ENCODE measurements around the gene ZNF516.
"Not testable (repeated sequence)": the region's sequence is repeated elsewhere in the genome, so short reads cannot be mapped to it uniquely, and the experiment has no call there.

The ZNF516 gene

DNA sequence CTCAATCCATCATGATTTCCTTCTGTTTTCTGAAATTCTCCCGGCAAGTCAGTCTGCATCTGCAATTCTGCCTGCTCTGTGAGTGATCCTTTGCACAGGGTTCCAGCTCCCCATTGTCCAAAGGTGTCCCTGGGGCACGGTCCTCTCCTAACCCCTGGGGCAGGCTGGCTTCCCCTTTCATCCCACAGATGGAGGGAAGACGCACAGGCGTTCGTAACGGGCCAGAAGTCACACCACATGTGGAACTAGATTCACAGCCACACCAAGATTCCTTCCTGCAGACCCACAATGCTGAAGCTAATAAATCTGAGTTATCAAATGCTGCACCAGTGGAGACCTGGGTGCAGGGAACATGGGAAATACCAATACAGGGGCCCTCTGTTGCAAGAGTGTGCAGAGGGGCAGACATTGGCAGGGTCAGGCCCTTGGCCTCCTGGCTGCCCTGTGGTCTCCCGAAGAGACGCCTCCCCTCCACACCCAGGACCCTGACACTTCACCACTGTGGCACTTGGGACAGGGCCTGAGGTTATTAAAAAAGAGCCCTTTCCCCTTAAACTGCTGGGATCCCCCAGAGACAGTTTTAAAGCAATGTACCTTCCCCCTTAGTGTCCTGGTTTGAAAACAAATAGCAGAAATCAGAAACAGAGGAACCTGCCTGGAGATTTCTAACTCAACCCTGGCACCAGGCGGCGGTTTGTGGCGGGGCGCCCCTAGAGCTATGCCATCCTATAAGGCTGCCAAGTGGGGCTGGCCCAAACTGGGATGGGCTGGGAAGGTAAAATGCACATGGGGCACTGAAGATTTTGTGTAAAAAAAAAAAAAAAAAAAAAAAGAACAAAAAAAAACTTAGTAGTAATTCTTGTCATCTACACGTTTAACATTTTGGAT lies 15.4 kb downstream of the ZNF516 start:
- no peak for DNase-seq
- intact Hi-C loops (cut with DNase I), result no loop called here

GRCh38 chr18:76476665-76477561 lies 18.1 kb downstream of the ZNF516 start:
- intact Hi-C loops (cut with DNase I), result no loop called here
- DNase-seq, result no peak

DNA sequence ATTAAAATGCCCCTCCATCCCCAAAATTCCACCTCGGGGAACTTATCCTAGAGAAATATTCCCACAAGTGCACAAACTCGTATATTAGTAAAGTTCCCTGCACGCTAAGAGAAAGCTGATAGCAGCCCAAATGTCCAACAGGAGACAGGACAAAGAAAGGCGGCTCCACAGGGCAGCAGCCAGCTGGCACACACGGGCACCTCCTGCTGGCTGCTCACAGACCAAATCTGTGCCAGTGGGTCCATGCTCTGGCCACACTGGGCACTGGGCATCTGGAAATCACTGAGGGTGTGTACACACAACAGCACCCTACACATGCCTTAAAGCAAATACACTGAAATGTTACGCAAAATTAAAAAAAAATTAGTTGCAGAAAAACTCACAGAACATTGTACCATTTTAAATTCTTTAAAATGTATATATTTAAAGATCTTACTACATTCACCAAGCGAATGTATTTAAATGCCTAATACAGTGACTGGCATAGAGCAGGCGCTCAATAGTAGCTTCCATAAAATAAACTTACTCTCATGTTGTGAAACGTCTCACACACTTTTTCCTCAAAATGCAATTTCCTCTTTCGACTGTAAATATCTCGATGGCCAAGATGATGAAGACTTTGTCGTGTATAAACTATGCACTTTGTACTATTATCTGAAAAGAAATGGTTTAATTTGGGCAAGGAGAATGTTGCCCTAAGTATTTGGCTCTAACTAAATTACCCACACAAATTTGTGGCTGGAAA lies 19.4 kb downstream of the ZNF516 start:
- DNase-seq, result no peak
- intact Hi-C loops (cut with DNase I), result no loop called here

DNA sequence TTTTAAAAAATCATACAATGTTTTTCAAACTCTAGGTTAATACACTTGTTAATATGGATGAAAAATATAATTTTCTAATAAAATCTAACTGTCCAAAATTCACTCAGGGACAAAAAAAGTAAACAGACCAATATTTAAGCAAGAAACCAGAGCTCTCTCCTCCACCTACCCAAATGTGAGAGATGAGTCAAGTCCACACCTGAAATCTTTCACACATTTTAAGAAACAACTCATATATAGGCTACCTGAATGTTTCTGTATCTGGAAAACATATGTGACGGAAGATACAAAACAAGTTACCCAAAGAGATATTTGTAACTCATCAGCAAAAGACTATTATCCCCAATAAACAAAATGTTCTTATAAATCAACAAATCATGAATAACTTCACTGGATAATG lies 20.2 kb downstream of the ZNF516 start:
- intact Hi-C loops (cut with DNase I), result no loop called here
- no peak for DNase-seq

DNA sequence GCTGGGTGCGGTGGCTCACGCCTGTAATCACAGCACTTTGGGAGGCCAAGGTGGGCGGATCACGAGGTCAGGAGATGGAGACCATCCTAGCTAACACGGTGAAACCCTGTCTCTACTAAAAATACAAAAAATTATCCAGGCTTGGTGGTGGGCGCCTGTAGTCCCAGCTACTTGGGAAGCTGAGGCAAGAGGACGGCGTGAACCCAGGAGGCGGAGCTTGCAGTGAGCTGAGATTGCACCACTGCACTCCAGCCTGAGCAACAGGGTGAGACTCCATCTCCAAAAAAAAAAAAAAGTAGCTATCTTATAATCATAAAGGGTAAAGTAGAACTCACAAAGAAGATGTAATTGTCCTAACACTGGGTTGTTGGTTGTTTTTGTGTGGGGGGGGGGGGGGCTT lies 21.5 kb downstream of the ZNF516 start:
- intact Hi-C loops (cut with DNase I); DNase-seq: not testable (repeated sequence)

DNA sequence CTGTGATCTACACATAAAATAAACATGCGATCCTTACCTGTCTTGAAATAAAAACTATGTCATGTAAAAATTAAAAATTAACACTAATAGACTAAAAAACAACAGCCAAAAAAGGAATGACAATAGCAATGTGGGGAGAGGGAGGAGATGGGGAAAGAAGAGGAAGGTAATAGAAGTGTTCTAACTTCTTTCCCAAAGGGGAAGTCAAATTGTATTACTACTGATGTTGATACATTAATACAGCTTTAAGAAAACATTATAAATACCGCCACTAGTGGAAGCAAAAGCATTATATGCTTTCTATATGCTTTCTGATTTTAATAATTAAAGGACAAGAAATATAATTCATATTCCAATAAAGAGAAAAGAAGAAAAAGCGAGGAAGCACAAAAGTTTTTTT lies 22.2 kb downstream of the ZNF516 start:
- no peak for DNase-seq
- intact Hi-C loops (cut with DNase I), result no loop called here

DNA sequence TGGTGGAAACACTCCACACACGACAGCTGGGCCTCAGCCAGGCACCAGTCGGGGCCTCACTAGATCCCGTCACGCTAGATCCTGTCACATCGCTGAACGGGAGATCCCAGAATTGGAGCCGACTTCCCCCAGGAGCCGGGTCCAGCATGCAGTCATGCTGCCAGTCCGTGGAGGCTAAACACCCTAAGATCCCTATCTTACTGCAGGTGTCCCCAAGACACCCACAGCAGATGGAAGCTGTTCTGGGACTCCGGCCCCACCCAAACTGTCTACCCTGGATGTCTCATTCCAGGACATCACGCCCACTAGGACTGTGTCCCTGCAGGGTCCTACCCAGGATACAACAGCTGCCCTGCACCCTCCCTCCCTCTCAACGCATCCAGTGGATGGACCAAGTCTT lies 23.4 kb downstream of the ZNF516 start:
- DNase-seq, result peak in 1 of 42 donors; percentile 31
- intact Hi-C loops (cut with DNase I), result no loop called here

DNA sequence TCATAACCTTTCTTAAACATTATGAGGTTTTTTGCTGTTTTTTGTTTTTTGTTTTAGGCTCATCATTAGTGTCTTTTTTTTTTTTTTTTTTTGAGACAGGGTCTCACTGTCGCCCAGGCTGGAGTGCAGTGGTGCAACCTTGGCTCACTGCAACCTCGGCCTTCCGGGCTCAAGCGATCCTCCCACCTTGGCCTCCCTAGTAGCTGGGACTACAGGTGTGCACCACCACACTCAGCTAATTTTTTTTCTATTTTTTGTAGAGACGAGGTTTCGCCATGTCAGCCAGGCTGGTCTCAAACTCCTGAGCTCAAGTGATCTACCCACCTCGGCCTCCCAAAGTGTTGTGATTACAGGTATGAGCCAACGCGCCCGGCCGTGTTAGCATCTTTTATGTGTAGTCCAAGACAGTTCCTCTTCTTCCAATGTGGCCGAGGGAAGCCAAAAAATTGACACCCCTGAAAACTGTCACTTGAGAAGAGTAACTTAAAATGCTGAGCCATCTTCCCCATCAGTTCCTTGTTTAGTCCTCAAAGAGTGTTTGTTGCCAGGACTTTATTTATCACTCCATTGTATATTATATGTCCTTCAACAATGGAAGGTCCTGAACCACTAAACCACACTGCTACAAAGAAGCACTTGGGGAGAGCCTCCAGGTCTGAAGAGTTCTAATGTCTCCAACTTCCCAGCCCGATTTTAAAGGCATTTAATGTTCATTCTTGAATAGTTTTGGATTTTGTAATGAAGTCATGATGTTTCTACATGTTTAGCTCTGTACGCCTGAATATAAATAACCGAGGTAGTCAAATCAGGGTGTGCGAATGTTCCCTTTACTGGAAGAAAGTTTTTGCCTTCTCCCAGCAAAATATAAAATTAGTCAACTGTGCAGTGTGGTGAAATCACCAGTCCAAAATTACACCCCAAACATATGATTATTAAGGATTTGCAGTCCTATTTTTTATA lies 26.4 kb downstream of the ZNF516 start:
- peak in 2 of 42 donors; percentile 11 to 13 for DNase-seq
- intact Hi-C loops (cut with DNase I), result no loop called here

- peak in 3 of 42 donors; percentile 4 to 35 (median 26) for DNase-seq
- intact Hi-C loops (cut with DNase I), result no loop called here
Observed at GRCh38 chr18:76467371-76468190, 27.5 kb downstream of the ZNF516 start.

DNA sequence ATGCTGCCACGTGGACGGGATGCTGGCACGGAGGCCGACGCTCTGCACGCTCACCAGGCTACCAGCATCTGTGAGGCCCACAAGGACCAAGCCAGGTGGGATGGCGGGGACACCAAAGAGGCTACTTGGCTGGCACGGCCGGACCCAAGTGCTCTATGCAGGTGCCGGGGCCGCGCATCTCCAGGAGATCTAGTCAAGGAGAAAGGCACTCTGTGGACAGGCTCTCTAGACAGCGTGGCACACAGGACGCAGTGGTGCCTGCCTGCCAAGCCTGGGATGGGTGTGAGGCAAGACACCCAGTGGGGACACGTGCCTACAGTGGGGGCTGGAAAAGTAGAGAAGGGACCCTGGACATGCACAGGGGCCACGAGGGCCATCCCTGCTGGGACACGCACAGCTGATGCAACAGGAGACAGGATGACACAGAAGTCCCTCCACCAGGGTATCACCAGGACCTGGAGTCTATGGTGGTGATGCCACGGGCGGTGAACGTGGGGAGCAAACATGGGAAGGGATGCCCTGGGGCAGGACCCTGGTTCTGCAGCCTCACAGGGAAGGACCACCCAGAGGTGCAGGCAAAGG lies 28.5 kb downstream of the ZNF516 start:
- intact Hi-C loops (cut with DNase I), result no loop called here

DNA sequence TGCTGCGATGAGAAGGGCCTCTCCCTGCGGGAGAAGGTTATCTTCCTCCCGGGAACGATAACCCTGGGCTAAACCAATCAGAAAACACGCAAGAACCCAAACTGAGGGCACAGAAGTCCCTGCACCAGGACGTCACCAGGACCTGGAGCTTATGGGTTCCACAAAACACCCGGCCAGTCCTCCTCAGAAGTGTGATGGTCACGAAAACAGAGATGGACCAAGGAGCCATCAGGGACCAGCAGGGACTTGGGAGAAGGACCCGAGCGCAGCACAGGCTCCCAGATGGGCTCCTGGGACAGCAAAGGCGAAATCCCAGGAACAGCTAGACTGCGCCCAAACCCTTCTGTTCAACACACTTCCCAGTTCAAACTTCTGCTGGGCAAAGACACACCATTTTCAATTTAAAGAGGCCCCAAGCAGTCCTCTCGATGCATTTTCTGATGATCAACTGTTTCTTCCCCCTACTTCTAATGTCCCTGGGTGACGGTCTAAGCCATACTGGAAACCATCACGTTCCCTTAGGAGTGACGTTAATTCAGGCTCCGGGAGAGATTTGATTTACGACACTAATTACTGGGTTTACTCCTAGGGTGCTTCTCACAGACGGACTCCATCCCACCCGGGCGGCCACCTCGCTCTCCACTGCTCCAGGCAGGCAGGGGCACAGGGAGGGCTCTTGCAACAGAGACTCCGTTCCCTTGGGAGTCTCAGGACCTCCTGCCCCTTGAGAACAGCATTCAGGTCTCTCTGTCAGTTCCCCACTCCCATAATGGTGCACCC lies 29.2 kb downstream of the ZNF516 start:
- intact Hi-C loops (cut with DNase I), result no loop called here
- DNase-seq, result peak in 3 of 42 donors; percentile 3 to 20 (median 8)

More for the DNA sequence above, 28.5 kb downstream of the ZNF516 start:
- DNase-seq, result peak in 3 of 42 donors; percentile 6 to 33 (median 21)

- peak in 3 of 42 donors; percentile 3 to 33 (median 14) for DNase-seq
- intact Hi-C loops (cut with DNase I), result no loop called here
Observed at GRCh38 chr18:76464281-76465259, 30.5 kb downstream of the ZNF516 start.

DNA sequence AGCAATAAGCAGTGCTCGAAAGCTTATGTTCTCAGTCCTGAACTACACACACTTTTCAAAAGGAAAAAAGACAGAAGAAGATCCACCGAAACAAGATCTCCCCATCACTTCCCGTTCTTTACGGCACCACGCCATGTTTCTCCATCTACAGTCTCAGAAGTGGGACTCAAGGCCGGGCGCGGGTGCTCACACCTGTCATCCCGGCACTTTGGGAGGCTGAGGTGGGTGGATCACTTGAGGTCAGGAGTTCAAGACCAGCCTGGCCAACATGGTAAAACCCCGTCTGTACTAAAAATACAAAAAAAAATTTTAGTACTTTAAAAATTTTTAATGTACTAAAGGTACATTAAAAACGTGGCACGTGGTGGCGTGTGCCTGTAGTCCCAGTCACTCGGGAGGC lies 31.2 kb downstream of the ZNF516 start:
- intact Hi-C loops (cut with DNase I), result no loop called here

DNA sequence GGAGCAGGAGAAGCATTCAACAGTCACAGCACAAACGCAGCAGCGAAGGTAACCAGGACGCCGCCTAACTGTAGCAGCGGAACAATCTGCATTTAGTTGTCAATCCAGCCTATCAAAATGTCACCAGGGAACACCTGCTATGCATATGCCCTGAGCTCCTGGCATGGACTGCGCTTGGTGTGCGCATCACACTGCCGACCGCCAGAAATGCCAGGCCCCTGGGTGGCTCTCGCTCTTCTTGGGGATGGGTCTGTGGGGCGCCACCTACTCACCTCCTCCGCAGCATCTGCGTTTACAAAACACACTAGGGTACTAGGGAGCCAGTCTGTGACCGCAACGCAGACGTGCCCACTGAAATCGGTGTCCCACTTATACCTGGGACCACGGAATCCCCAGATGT lies 31.7 kb downstream of the ZNF516 start:
- intact Hi-C loops (cut with DNase I), result no loop called here

More for the DNA sequence above, 31.2 kb downstream of the ZNF516 start:
- peak in 2 of 42 donors; percentile 5 to 13 for DNase-seq

DNA sequence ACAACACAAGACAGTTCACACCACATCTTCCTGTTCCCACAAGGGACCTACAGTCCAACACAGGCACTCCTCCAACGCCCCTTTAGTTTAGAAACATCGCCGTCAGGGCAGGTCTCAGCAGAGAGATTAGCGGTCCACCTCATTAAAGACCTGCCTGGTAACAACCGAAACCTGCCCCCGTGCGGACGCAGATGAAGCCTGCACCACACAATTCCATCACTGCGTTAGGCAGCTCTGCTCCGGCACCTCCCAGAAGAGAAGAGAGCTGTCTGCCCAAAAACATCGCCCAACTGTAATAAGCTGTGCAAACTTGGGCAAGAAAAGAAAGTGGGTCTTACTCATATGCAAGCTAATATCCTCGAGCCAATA lies 32.7 kb downstream of the ZNF516 start:
- peak in 2 of 42 donors; percentile 8 to 33 for DNase-seq

More for the DNA sequence above, 31.7 kb downstream of the ZNF516 start:
- peak in 4 of 42 donors; percentile 18 to 46 (median 28) for DNase-seq

More for the DNA sequence above, 32.7 kb downstream of the ZNF516 start:
- intact Hi-C loops (cut with DNase I), result no loop called here

All from head of caudate nucleus (tissue), 42 donors.